ENCODE results near the gene RNF17.

The RNF17 gene

GRCh38 chr13:24864579-24864978 lies 100.6 kb downstream of the RNF17 start:
- ChIA-PET CTCF (no interaction called here), POLR2A (ENCODE audit: low non-redundant PET) (no interaction called here)
- DNase-seq (ENCODE audit: low spot score) = no peak
- no peak overlapping the region for H3K27ac ChIP-seq
- TF ChIP-seq CTCF (conservative IDR thresholded peaks at IDR 0.05; ENCODE audit: low read depth) = no peak

GRCh38 chr13:24865163-24865953 lies 101.4 kb downstream of the RNF17 start:
- POLR2A ChIA-PET (ENCODE audit: low non-redundant PET) = no interaction called here
- H3K27ac ChIP-seq = no peak overlapping the region
- no peak for TF ChIP-seq CTCF (conservative IDR thresholded peaks at IDR 0.05; ENCODE audit: low read depth)
- CTCF ChIA-PET = interaction anchor here (0.7 to 1.2 kb wide), 3 partner anchors 19 to 201 kb away, joined by 3 to 5 read pairs (median 3); no protein-coding TSS in a partner anchor
- DNase-seq (ENCODE audit: low spot score) = no peak

GRCh38 chr13:24866488-24866887 lies 102.5 kb downstream of the RNF17 start:
- POLR2A ChIA-PET (ENCODE audit: low non-redundant PET) = no interaction called here

GRCh38 chr13:24868874-24869273 lies 104.9 kb downstream of the RNF17 start:
- no peak for DNase-seq (ENCODE audit: low spot score)
- H3K27ac ChIP-seq = no peak overlapping the region
- TF ChIP-seq CTCF (conservative IDR thresholded peaks at IDR 0.05; ENCODE audit: low read depth) = no peak
- POLR2A ChIA-PET (ENCODE audit: low non-redundant PET) = no interaction called here
- CTCF ChIA-PET = no interaction called here

More at GRCh38 chr13:24866488-24866887, 102.5 kb downstream of the RNF17 start:
- CTCF ChIA-PET = interaction anchor here (1.2 kb wide), 1 partner anchor 101 kb away, joined by 3 read pairs; no protein-coding TSS in a partner anchor
- DNase-seq (ENCODE audit: low spot score) = no peak
- no peak overlapping the region for H3K27ac ChIP-seq
- no peak for TF ChIP-seq CTCF (conservative IDR thresholded peaks at IDR 0.05; ENCODE audit: low read depth)

GRCh38 chr13:24870380-24870760 lies 106.4 kb downstream of the RNF17 start:
- no peak for TF ChIP-seq CTCF (conservative IDR thresholded peaks at IDR 0.05; ENCODE audit: low read depth)
- ChIA-PET CTCF (no interaction called here), POLR2A (ENCODE audit: low non-redundant PET) (no interaction called here)
- DNase-seq (ENCODE audit: low spot score) = no peak
- H3K27ac ChIP-seq = no peak overlapping the region

GRCh38 chr13:24875566-24875965 lies 111.6 kb downstream of the RNF17 start:
- DNase-seq (ENCODE audit: low spot score) = no peak
- TF ChIP-seq CTCF (conservative IDR thresholded peaks at IDR 0.05; ENCODE audit: low read depth) = no peak
- POLR2A ChIA-PET (ENCODE audit: low non-redundant PET) = no interaction called here
- CTCF ChIA-PET = no interaction called here
- H3K27ac ChIP-seq = no peak overlapping the region
